Mesendoderm (in vitro differentiated cells): ENCODE data around the gene PREX1.
A peak's percentile ranks its signal among the peaks of the same experiment; 100 is the strongest.

Experiments
- DNase-seq: peaks from one replicate; pipeline ENCODE4 v3.0.0; 2013
- H2AK5ac ChIP-seq: 2 replicates; pipeline ENCODE4 v1.6.1; 2013; ENCODE audit warnings: low read length, inconsistent platforms
- H2BK120ac ChIP-seq: 2 replicates; pipeline ENCODE4 v1.6.1; 2013; ENCODE audit warnings: low read depth, mild to moderate bottlenecking, low read length, moderate library complexity, mixed read lengths
- H2BK15ac ChIP-seq: replicated peaks from 2 replicates; pipeline ENCODE4 v1.6.1; 2013; ENCODE audit warnings: low read depth, mild to moderate bottlenecking, moderate library complexity
- H2BK5ac ChIP-seq: 2 replicates; pipeline ENCODE4 v1.6.1; 2013; ENCODE audit warnings: low read length, inconsistent platforms
- H3K18ac ChIP-seq: 2 replicates; pipeline ENCODE4 v1.6.1; 2013; ENCODE audit warnings: mild to moderate bottlenecking, low read length, mixed read lengths
- H3K23ac ChIP-seq: one replicate; pipeline ENCODE4 v1.6.1; 2013; ENCODE audit warnings: low read length
- H3K27ac ChIP-seq: 2 replicates; pipeline ENCODE4 v1.5.1; 2013; ENCODE audit warnings: low read depth, mild to moderate bottlenecking, inconsistent platforms, low read length, moderate library complexity
- H3K27me3 ChIP-seq: 2 replicates; pipeline ENCODE4 v1.6.1; 2013; ENCODE audit warnings: low read length, control low read depth, mild to moderate bottlenecking, inconsistent platforms; ENCODE audit not compliant: insufficient read depth, poor library complexity
- H3K36me3 ChIP-seq: 2 replicates; pipeline ENCODE4 v1.6.1; 2013; ENCODE audit warnings: low read length, inconsistent platforms; ENCODE audit not compliant: control insufficient read depth, insufficient read depth
- H3K4ac ChIP-seq: one replicate; pipeline ENCODE4 v1.6.1; 2013; ENCODE audit warnings: low read depth, mild to moderate bottlenecking, low read length, moderate library complexity
- H3K4me1 ChIP-seq: 2 replicates; pipeline ENCODE4 v1.6.1; 2013; ENCODE audit warnings: low read depth, low read length, inconsistent platforms; ENCODE audit not compliant: control insufficient read depth
- H3K4me2 ChIP-seq: 2 replicates; pipeline ENCODE4 v1.6.1; 2013; ENCODE audit warnings: low read length
- H3K4me3 ChIP-seq: 2 replicates; pipeline ENCODE4 v1.5.1; 2013; ENCODE audit warnings: mild to moderate bottlenecking, low read length
- H3K56ac ChIP-seq: one replicate; pipeline ENCODE4 v1.6.1; 2013; ENCODE audit warnings: low read length
- H3K79me1 ChIP-seq: 2 replicates; pipeline ENCODE4 v1.6.1; 2013; ENCODE audit warnings: low read length, inconsistent platforms
- H3K79me2 ChIP-seq: 2 replicates; pipeline ENCODE4 v1.6.1; 2013; ENCODE audit warnings: mild to moderate bottlenecking, low read length; ENCODE audit not compliant: control insufficient read depth, insufficient read depth
- H3K9ac ChIP-seq: 2 replicates; pipeline ENCODE4 v1.6.1; 2013; ENCODE audit warnings: low read length, inconsistent platforms
- H4K5ac ChIP-seq: one replicate; pipeline ENCODE4 v1.6.1; 2013; ENCODE audit warnings: low read length
- H4K8ac ChIP-seq: one replicate; pipeline ENCODE4 v1.6.1; 2013; ENCODE audit warnings: low read depth, mild to moderate bottlenecking, control low read depth, low read length, moderate library complexity
- WGBS: extraction: QIAGEN DNeasy Blood & Tissue Kit; methylation state at CpG from one replicate; pipeline ENCODE4 v1.1.7; 2013; ENCODE audit warnings: low lambda C conversion rate, missing lambda C conversion rate; ENCODE audit not compliant: insufficient coverage; ENCODE audit errors: extremely low coverage; 5-methylcytosine and 5-hydroxymethylcytosine counted together

Gene PREX1

DNA sequence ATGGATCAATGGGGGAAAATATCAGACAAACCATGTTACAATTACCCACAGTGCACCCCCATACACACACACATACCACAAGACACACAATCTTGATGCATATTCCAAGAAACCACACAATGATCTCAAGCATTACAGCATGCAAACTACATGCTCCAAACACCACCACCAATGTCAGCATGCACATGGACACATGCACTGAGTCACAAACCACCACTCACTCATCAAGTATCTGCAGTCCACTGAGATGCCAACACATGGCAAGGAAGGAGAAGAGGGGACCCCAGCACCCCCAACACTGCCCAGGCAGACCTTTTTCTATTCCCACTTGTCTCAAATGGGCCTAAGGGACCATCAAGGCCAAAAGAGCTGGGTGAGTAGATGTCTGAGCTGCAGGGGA lies 91.6 kb downstream of the PREX1 start:
- Histone ChIP-seq H4K8ac (no peak overlapping the region), H2BK120ac (no peak overlapping the region), H3K9ac (no peak overlapping the region), H3K27me3 (no peaks in the 10 kb centered on the region), H2AK5ac (no peak overlapping the region), H3K18ac (no peak overlapping the region), H3K4ac (no peak overlapping the region), H3K27ac (no peak overlapping the region), H3K4me2 (no peak overlapping the region), H3K36me3 (peaks cover 2% of the 10 kb centered on the region), H2BK5ac (no peak overlapping the region), H3K4me3 (no peak overlapping the region), H2BK15ac (no peak overlapping the region), H3K23ac (no peak overlapping the region), H3K79me1 (peaks cover 3% of the 10 kb centered on the region), H3K79me2 (no peaks in the 10 kb centered on the region), H3K4me1 (no peaks in the 10 kb centered on the region), H4K5ac (no peak overlapping the region), H3K56ac (no peak overlapping the region)
- DNase-seq, result no peak

DNA sequence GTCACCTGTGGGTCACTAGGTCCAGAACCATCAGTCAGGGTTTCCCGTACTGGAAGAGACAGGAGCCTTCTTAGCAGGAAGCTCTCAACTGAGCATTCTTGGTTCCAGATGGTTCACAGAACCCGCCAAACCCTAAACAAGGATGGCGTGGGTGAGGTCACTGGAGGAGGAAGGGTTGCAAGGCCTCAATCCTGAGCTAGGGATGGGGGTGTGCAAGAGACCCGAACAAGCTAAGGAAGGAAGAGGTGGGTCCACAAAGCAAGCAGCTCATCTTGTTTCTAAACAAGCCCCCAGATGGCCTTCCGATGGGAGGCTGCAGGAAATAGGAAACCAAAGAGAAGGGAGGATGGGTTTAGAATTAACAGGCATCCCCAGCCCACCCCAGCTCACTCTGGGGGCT lies 92.7 kb downstream of the PREX1 start:
- Histone ChIP-seq H3K4me2 (no peak overlapping the region), H3K79me2 (no peaks in the 10 kb centered on the region), H3K18ac (no peak overlapping the region), H3K27me3 (no peaks in the 10 kb centered on the region), H3K27ac (no peak overlapping the region), H2BK5ac (no peak overlapping the region), H2BK120ac (no peak overlapping the region), H2AK5ac (no peak overlapping the region), H3K9ac (no peak overlapping the region), H4K8ac (no peak overlapping the region), H4K5ac (no peak overlapping the region), H3K23ac (no peak overlapping the region), H3K79me1 (peaks cover 3% of the 10 kb centered on the region), H3K4me3 (no peak overlapping the region), H3K4me1 (no peaks in the 10 kb centered on the region), H2BK15ac (no peak overlapping the region), H3K56ac (no peak overlapping the region), H3K36me3 (peaks cover 2% of the 10 kb centered on the region), H3K4ac (no peak overlapping the region)
- WGBS, result no CpG with 5 or more reads among the region's 5 CpGs
- DNase-seq, result no peak

DNA sequence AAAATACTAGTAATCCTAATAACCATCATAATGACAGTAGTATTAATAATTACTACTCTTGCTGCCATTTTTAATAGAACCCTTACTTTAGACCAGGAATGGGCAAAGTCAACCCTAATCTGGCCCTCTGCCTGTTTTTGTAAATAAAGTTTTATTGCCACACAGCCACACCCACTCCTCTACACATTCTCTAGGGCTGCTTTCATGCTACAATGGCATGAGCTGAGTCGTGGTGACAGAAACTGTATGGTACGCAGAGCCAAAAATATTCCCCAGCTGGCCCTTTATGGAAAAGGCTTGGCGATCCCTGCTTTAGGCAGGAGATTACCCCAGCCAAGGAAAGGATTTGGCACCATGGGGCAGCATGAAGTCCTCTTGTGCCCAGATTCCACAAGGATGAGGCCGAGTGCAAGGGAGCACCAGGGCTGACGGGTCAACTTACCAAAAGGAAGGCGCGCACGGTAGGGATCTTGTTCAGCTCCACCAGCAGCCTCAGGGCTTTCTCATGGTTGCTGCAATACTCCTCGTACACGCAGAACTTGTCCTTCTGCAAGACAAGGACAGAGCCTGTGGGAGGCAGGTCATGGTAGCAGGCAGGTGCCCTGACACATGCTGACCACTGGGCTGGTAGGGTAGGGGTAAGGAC lies 93.6 kb downstream of the PREX1 start:
- Histone ChIP-seq H3K23ac (no peak overlapping the region), H3K79me1 (peaks cover 3% of the 10 kb centered on the region), H3K27ac (no peak overlapping the region), H3K4ac (no peak overlapping the region), H3K4me3 (no peak overlapping the region), H3K18ac (no peak overlapping the region), H3K9ac (no peak overlapping the region), H3K4me2 (no peak overlapping the region), H2BK15ac (no peak overlapping the region), H2BK5ac (no peak overlapping the region), H2BK120ac (no peak overlapping the region), H2AK5ac (no peak overlapping the region), H3K79me2 (no peaks in the 10 kb centered on the region), H4K5ac (no peak overlapping the region), H4K8ac (no peak overlapping the region), H3K27me3 (no peaks in the 10 kb centered on the region), H3K36me3 (peaks cover 2% of the 10 kb centered on the region), H3K4me1 (no peaks in the 10 kb centered on the region), H3K56ac (no peak overlapping the region)
- no peak for DNase-seq
- WGBS, result no CpG with 5 or more reads among the region's 10 CpGs

DNA sequence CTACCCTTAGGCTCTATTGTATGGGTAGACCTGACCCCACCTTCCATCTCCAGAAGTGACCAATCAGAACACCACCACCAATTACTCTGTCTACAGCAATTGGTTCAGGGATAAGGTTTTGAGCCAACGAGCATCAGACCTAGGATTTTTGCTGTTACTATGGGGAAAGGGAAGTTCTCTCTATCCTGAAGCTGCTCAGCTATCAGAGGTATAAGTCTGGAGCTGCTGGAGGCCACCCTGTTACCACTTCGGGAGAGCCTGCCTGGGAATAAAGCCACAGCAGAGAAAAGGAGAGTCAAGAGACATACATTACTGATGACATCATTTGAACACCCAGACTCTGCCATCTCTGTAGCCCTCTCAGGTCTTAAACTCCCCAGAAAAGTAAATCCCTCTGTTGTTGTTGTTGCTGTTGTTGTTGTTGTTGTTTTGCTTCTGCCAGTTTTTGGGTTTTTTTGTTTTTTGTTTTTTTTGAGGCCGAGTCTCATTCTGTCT lies 94.5 kb downstream of the PREX1 start:
- Histone ChIP-seq H4K8ac (no peak overlapping the region), H3K23ac (no peak overlapping the region), H3K4me3 (no peak overlapping the region), H3K4ac (no peak overlapping the region), H3K79me1 (peaks cover 3% of the 10 kb centered on the region), H2AK5ac (no peak overlapping the region), H2BK120ac (no peak overlapping the region), H3K79me2 (no peaks in the 10 kb centered on the region), H3K27ac (no peak overlapping the region), H3K4me1 (no peaks in the 10 kb centered on the region), H3K9ac (no peak overlapping the region), H4K5ac (no peak overlapping the region), H3K56ac (no peak overlapping the region), H3K36me3 (peaks cover 2% of the 10 kb centered on the region), H3K18ac (no peak overlapping the region), H3K4me2 (no peak overlapping the region), H2BK5ac (no peak overlapping the region), H3K27me3 (no peaks in the 10 kb centered on the region), H2BK15ac (no peak overlapping the region)
- DNase-seq, result peak; percentile 65
- no CpG with 5 or more reads among the region's 3 CpGs for WGBS

DNA sequence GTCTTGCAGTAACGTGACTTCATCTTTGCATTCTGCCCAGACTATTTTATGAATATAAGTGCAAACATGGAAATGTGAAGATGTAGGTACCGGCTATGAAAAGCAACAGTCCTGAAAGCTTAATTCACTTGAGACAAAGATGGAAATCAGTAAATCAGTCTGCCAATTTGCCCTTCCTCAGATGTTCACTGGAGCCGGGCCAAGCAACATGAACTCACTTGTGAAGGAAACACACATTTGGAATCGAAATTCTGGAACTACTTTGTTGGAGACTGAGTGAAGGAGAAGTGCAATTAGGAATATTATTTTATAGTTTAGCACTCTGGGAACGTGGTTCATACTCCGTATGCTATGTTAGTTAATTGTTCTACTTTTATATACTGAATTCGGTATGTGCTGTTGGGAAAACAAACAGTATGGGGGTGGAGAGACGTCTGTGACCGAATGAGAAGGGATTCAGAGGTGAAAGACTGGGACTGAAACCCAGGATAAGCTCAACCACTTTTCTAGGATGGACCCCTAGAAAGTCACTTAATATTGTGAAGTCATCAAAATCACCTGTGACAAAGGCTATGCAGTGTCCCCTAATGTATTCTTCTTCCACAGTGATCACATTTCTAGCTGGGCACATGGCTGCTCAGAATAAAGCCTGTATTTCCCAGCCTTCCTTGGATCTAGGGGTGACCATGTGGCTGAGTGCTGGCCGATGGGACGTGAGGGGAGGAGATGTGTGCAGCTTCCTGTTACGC lies 95.5 kb downstream of the PREX1 start:
- H3K36me3 ChIP-seq, result peaks cover 2% of the 10 kb centered on the region

More for the DNA sequence above, 95.5 kb downstream of the PREX1 start:
- no peak overlapping the region for H2BK120ac ChIP-seq
- H3K27me3 ChIP-seq, result no peaks in the 10 kb centered on the region
- no peak overlapping the region for H3K27ac ChIP-seq
- H3K4me3 ChIP-seq, result no peak overlapping the region
- no peak overlapping the region for H4K8ac ChIP-seq
- no peak overlapping the region for H3K18ac ChIP-seq
- no peak overlapping the region for H3K9ac ChIP-seq
- peaks cover 6% of the 10 kb centered on the region for H3K79me1 ChIP-seq
- H2AK5ac ChIP-seq, result no peak overlapping the region
- no peaks in the 10 kb centered on the region for H3K4me1 ChIP-seq
- WGBS, result no CpG with 5 or more reads among the region's 12 CpGs
- H2BK5ac ChIP-seq, result no peak overlapping the region
- H3K79me2 ChIP-seq, result no peaks in the 10 kb centered on the region
- no peak overlapping the region for H2BK15ac ChIP-seq
- no peak overlapping the region for H3K23ac ChIP-seq
- no peak overlapping the region for H3K4me2 ChIP-seq
- no peak overlapping the region for H3K56ac ChIP-seq
- H3K4ac ChIP-seq, result no peak overlapping the region
- no peak for DNase-seq
- no peak overlapping the region for H4K5ac ChIP-seq
